HEK293T (cell line): ENCODE data around the gene FCAMR.

Experiments used
- CTCF ChIA-PET: fragments of 350-600 bp; formaldehyde crosslinking; extraction: SDS; loops from one replicate; lab custom pipeline; 2021; ENCODE audit warnings: antibody characterized with exemption, inconsistent platforms; lab: Yijun Ruan, JAX
- POLR2A ChIA-PET: fragments of 350-600 bp; formaldehyde crosslinking; extraction: SDS; loops from one replicate; lab custom pipeline; 2020; ENCODE audit warnings: antibody characterized with exemption, inconsistent platforms; lab: Yijun Ruan, JAX
- DNase-seq: peaks from one replicate; pipeline ENCODE4 v3.0.0; 2012; ENCODE audit warnings: mixed read lengths; ENCODE audit errors: extremely low spot score
- ARNT ChIP-seq: fragments of 450-650 bp; IDR thresholded peaks from 2 replicates; pipeline ENCODE4 v1.6.1; 2017; ENCODE audit warnings: mild to moderate bottlenecking
- BHLHE40 ChIP-seq: fragments of 450-650 bp; IDR thresholded peaks from 2 replicates; pipeline ENCODE4 v1.6.1; 2016; ENCODE audit warnings: mild to moderate bottlenecking, moderate library complexity, borderline replicate concordance
- CTBP1 ChIP-seq: fragments of 450-650 bp; IDR thresholded peaks from 2 replicates; pipeline ENCODE4 v1.6.1; 2016; ENCODE audit warnings: borderline replicate concordance
- ELF4 ChIP-seq: fragments of 450-650 bp; IDR thresholded peaks from 2 replicates; pipeline ENCODE4 v1.6.1; 2017; ENCODE audit warnings: antibody characterized with exemption
- FOXA1 ChIP-seq: fragments of 450-650 bp; IDR thresholded peaks from 2 replicates; pipeline ENCODE4 v1.6.1; 2016; ENCODE audit warnings: mild to moderate bottlenecking
- FOXK2 ChIP-seq: fragments of 450-650 bp; IDR thresholded peaks from 2 replicates; pipeline ENCODE4 v1.6.1; 2016; ENCODE audit warnings: mild to moderate bottlenecking
- FOXM1 ChIP-seq: fragments of 450-650 bp; IDR thresholded peaks from 2 replicates; pipeline ENCODE4 v1.6.1; 2017; ENCODE audit warnings: mild to moderate bottlenecking, borderline replicate concordance
- HDGF ChIP-seq: fragments of 450-650 bp; IDR thresholded peaks from 2 replicates; pipeline ENCODE4 v1.6.1; 2017; ENCODE audit warnings: antibody characterized with exemption, borderline replicate concordance
- L3MBTL2 ChIP-seq: fragments of 450-650 bp; conservative IDR thresholded peaks from 2 replicates; pipeline ENCODE4 v1.6.1; 2016; ENCODE audit warnings: mild to moderate bottlenecking
- LEF1 ChIP-seq: fragments of 450-650 bp; IDR thresholded peaks from 2 replicates; pipeline ENCODE4 v1.6.1; 2017; ENCODE audit warnings: mild to moderate bottlenecking, borderline replicate concordance
- NFRKB ChIP-seq: fragments of 450-650 bp; IDR thresholded peaks from 2 replicates; pipeline ENCODE4 v1.6.1; 2016; ENCODE audit warnings: mild to moderate bottlenecking, moderate library complexity
- SP1 ChIP-seq: fragments of 450-650 bp; IDR thresholded peaks from 2 replicates; pipeline ENCODE4 v1.6.1; 2017
- SUZ12 ChIP-seq: fragments of 450-650 bp; IDR thresholded peaks from 2 replicates; pipeline ENCODE4 v1.6.1; 2016; ENCODE audit warnings: mild to moderate bottlenecking
- TARDBP ChIP-seq: fragments of 450-650 bp; IDR thresholded peaks from 2 replicates; pipeline ENCODE4 v1.6.1; 2016
- ZNF384 ChIP-seq: fragments of 450-650 bp; IDR thresholded peaks from 2 replicates; pipeline ENCODE4 v1.6.1; 2016
- TF ChIP-seq, protein P1 (sequence below): fragments of 450-650 bp; IDR thresholded peaks from 2 replicates; pipeline ENCODE4 v1.6.1; 2016

FCAMR gene

DNA sequence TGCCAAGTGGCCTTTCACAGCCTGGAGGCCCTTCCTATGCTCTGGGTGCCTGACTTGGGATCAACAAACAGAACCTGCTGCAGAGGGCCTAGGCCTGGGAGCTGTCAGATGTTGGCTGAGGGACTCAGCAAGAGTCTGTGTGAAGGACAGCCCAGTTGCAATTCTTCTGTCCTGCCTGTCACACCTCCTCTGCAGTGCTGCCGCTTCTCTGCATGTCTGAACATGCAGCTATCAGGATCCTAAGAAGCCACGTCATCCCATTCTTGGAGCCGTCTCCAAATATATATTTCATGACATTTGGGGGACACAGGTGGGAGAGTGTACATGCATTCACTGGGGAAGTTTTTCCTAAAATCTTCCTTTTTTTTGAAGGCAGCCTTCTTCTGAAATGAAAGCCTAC lies 8.6 kb downstream of the FCAMR start:
- ChIA-PET POLR2A (no interaction called here), CTCF (interaction anchor here (0.7 kb wide), 1 partner anchor 29 kb away, joined by 3 read pairs; no protein-coding TSS in a partner anchor)
- no peak for DNase-seq
- no peak for TF ChIP-seq L3MBTL2
- TF ChIP-seq LEF1, result no peak
- no peak for TF ChIP-seq FOXM1
- no peak for TF ChIP-seq HDGF
- TF ChIP-seq SUZ12, result no peak
- no peak for TF ChIP-seq ARNT
- no peak for TF ChIP-seq ZNF384
- no peak for TF ChIP-seq ELF4
- no peak for TF ChIP-seq CTBP1
- TF ChIP-seq FOXK2, result no peak
- no peak for TF ChIP-seq SP1
- TF ChIP-seq NFRKB, result no peak

DNA sequence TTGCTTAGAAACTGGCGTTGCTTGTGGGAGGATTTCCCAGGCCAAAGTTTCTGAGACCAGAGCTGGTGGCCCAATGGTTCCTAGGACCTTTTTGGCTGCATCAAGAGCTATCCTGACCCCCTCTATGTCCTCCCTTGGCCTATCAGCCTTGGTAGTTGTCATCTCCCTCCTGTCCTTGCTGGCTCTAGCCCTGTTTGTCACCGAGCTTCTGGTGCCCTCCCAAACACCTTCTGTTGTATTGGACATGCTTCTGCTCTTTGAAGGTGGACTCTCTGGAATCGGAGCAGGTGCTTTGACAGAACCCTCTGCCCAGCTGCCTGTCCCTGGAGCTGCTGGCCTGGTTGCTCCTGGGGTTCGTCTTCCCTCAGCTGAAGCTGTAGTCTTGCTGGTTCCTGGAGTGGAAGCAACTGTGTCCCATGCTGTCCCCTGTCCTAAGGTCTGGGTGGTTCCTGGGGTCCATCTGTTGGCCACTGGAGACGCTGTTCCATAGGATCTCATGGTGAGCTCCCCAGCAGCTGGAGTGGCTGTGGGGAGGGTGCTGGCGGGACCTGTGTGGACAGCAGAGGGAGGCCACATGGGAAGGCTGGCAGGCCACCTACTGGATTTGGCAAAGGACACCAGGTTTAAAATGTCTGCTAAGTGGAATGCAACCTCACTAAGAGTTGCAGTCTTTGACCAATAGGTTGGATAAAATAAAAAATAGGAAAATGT lies 9.4 kb downstream of the FCAMR start:
- no peak for TF ChIP-seq ARNT
- no peak for TF ChIP-seq SP1
- TF ChIP-seq TARDBP, result no peak
- no peak for TF ChIP-seq L3MBTL2
- TF ChIP-seq LEF1, result no peak
- TF ChIP-seq FOXM1, result no peak
- TF ChIP-seq, protein P1, sequence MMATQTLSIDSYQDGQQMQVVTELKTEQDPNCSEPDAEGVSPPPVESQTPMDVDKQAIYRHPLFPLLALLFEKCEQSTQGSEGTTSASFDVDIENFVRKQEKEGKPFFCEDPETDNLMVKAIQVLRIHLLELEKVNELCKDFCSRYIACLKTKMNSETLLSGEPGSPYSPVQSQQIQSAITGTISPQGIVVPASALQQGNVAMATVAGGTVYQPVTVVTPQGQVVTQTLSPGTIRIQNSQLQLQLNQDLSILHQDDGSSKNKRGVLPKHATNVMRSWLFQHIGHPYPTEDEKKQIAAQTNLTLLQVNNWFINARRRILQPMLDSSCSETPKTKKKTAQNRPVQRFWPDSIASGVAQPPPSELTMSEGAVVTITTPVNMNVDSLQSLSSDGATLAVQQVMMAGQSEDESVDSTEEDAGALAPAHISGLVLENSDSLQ, result no peak
- no peak for TF ChIP-seq FOXK2
- TF ChIP-seq BHLHE40, result no peak
- TF ChIP-seq ELF4, result no peak
- no peak for TF ChIP-seq NFRKB
- no peak for TF ChIP-seq FOXA1
- TF ChIP-seq HDGF, result no peak
- TF ChIP-seq SUZ12, result no peak
- TF ChIP-seq ZNF384, result no peak
- TF ChIP-seq CTBP1, result no peak
- CTCF ChIA-PET, result interaction anchor here (0.6 kb wide), 1 partner anchor 147 kb away, joined by 3 read pairs; no protein-coding TSS in a partner anchor
- POLR2A ChIA-PET, result no interaction called here
- no peak for DNase-seq

- ChIA-PET POLR2A (no interaction called here), CTCF (interaction anchor here (1.3 kb wide), 1 partner anchor 24 kb away, joined by 4 read pairs; no protein-coding TSS in a partner anchor)
- TF ChIP-seq SUZ12 (no peak), FOXK2 (no peak), FOXA1 (no peak), ARNT (no peak), ELF4 (no peak)
- no peak for DNase-seq
Measured at GRCh38 chr1:206958144-206958543, 12.1 kb downstream of the FCAMR start.

- CTCF ChIA-PET, result interaction anchor here (1.3 kb wide), 1 partner anchor 24 kb away, joined by 4 read pairs; no protein-coding TSS in a partner anchor
- POLR2A ChIA-PET, result no interaction called here
- no peak for DNase-seq
- no peak for TF ChIP-seq FOXM1
- TF ChIP-seq NFRKB, result no peak
- TF ChIP-seq, protein P1, result no peak
- TF ChIP-seq ELF4, result no peak
- TF ChIP-seq FOXA1, result no peak
- no peak for TF ChIP-seq LEF1
- no peak for TF ChIP-seq CTBP1
- no peak for TF ChIP-seq TARDBP
- TF ChIP-seq SUZ12, result no peak
- TF ChIP-seq ZNF384, result no peak
- no peak for TF ChIP-seq SP1
- TF ChIP-seq FOXK2, result no peak
- no peak for TF ChIP-seq L3MBTL2
- TF ChIP-seq BHLHE40, result no peak
- no peak for TF ChIP-seq ARNT
- TF ChIP-seq HDGF, result no peak
Measured at GRCh38 chr1:206957639-206958038, 12.6 kb downstream of the FCAMR start.

- DNase-seq, result no peak
- ChIA-PET POLR2A (no interaction called here), CTCF (no interaction called here)
- TF ChIP-seq ELF4 (no peak), SP1 (no peak), L3MBTL2 (no peak), SUZ12 (no peak), CTBP1 (no peak), TARDBP (no peak), ZNF384 (no peak), FOXK2 (no peak), FOXA1 (no peak), FOXM1 (no peak), HDGF (no peak)
- TF ChIP-seq, protein P1, result no peak
Measured at GRCh38 chr1:206955476-206956451, 14.5 kb downstream of the FCAMR start.
